ENCODE measurements around the gene ANKRD12.

GRCh38 chr18:9160014-9160413, 23.4 kb downstream of the ANKRD12 start:
- TF ChIP-seq POLR2AphosphoS5 (IDR thresholded peaks at IDR 0.05; ENCODE audit: low read depth), result no peak
- no peak for TF ChIP-seq EZH2 (IDR thresholded peaks at IDR 0.05; ENCODE audit: low read depth, unreplicated experiment)
- TF ChIP-seq CTCF (conservative IDR thresholded peaks at IDR 0.05; ENCODE audit: low read depth in 2 of 2), result no peak
- no peak for TF ChIP-seq EZH2phosphoT487 (IDR thresholded peaks at IDR 0.05; ENCODE audit: unreplicated experiment)
- TF ChIP-seq NANOG (IDR thresholded peaks at IDR 0.05; ENCODE audit: borderline replicate concordance), result no peak
